ENCODE measurements around the gene COL28A1.

Gene COL28A1

GRCh38 chr7:7384228-7384627, 151.4 kb downstream of the COL28A1 start:
- intact Hi-C loops (cut with micrococcal nuclease): no loop called here
- Mint-ChIP-seq H3K27me3 (no peaks in the 10 kb centered on the region), H3K9me3 (no peaks in the 10 kb centered on the region), H3K4me3 (no peak overlapping the region), H3K36me3 (ENCODE audit: low read depth) (no peaks in the 10 kb centered on the region), H3K27ac (no peak overlapping the region), H3K4me1 (ENCODE audit: low read depth) (peaks cover 5% of the 10 kb centered on the region)

- intact Hi-C loops (cut with micrococcal nuclease): no loop called here
- Mint-ChIP-seq H3K36me3 (ENCODE audit: low read depth) (no peaks in the 10 kb centered on the region), H3K27ac (no peak overlapping the region), H3K4me3 (no peak overlapping the region), H3K9me3 (no peaks in the 10 kb centered on the region), H3K4me1 (ENCODE audit: low read depth) (no peaks in the 10 kb centered on the region), H3K27me3 (no peaks in the 10 kb centered on the region)
Observed at GRCh38 chr7:7375538-7375937, 160.1 kb downstream of the COL28A1 start.

- H3K27ac Mint-ChIP-seq: no peak overlapping the region
- no peak overlapping the region for H3K4me3 Mint-ChIP-seq
- H3K9me3 Mint-ChIP-seq: no peaks in the 10 kb centered on the region
- peaks cover 5% of the 10 kb centered on the region for H3K4me1 Mint-ChIP-seq (ENCODE audit: low read depth)
- intact Hi-C loops (cut with micrococcal nuclease): no loop called here
- no peaks in the 10 kb centered on the region for H3K27me3 Mint-ChIP-seq
- H3K36me3 Mint-ChIP-seq (ENCODE audit: low read depth): no peaks in the 10 kb centered on the region
Observed at GRCh38 chr7:7370076-7370475, 165.6 kb downstream of the COL28A1 start.

GRCh38 chr7:7369134-7369533, 166.5 kb downstream of the COL28A1 start:
- Mint-ChIP-seq H3K4me3 (no peak overlapping the region), H3K27ac (no peak overlapping the region), H3K27me3 (no peaks in the 10 kb centered on the region), H3K36me3 (ENCODE audit: low read depth) (no peaks in the 10 kb centered on the region), H3K9me3 (no peaks in the 10 kb centered on the region), H3K4me1 (ENCODE audit: low read depth) (peaks cover 5% of the 10 kb centered on the region)
- intact Hi-C loops (cut with micrococcal nuclease): no loop called here

GRCh38 chr7:7354674-7355073, 181.0 kb downstream of the COL28A1 start:
- no peaks in the 10 kb centered on the region for H3K4me1 Mint-ChIP-seq (ENCODE audit: low read depth)
- H3K4me3 Mint-ChIP-seq: no peak overlapping the region
- no peak overlapping the region for H3K27ac Mint-ChIP-seq
- intact Hi-C loops (cut with micrococcal nuclease): no loop called here
- H3K9me3 Mint-ChIP-seq: no peaks in the 10 kb centered on the region
- no peaks in the 10 kb centered on the region for H3K36me3 Mint-ChIP-seq (ENCODE audit: low read depth)
- H3K27me3 Mint-ChIP-seq: no peaks in the 10 kb centered on the region

- intact Hi-C loops (cut with micrococcal nuclease): no loop called here
- Mint-ChIP-seq H3K36me3 (ENCODE audit: low read depth) (no peaks in the 10 kb centered on the region), H3K27me3 (no peaks in the 10 kb centered on the region), H3K27ac (no peak overlapping the region), H3K9me3 (no peaks in the 10 kb centered on the region), H3K4me1 (ENCODE audit: low read depth) (no peaks in the 10 kb centered on the region), H3K4me3 (no peak overlapping the region)
Observed at GRCh38 chr7:7352845-7353244, 182.8 kb downstream of the COL28A1 start.

GRCh38 chr7:7351832-7352231, 183.8 kb downstream of the COL28A1 start:
- no peaks in the 10 kb centered on the region for H3K27me3 Mint-ChIP-seq
- H3K4me1 Mint-ChIP-seq (ENCODE audit: low read depth): no peaks in the 10 kb centered on the region
- no peaks in the 10 kb centered on the region for H3K36me3 Mint-ChIP-seq (ENCODE audit: low read depth)
- no peak overlapping the region for H3K27ac Mint-ChIP-seq
- H3K4me3 Mint-ChIP-seq: no peak overlapping the region
- intact Hi-C loops (cut with micrococcal nuclease): no loop called here
- no peaks in the 10 kb centered on the region for H3K9me3 Mint-ChIP-seq

- no peaks in the 10 kb centered on the region for H3K36me3 Mint-ChIP-seq (ENCODE audit: low read depth)
- no peaks in the 10 kb centered on the region for H3K4me1 Mint-ChIP-seq (ENCODE audit: low read depth)
- H3K27me3 Mint-ChIP-seq: no peaks in the 10 kb centered on the region
- no peak overlapping the region for H3K27ac Mint-ChIP-seq
- H3K9me3 Mint-ChIP-seq: no peaks in the 10 kb centered on the region
- intact Hi-C loops (cut with micrococcal nuclease): no loop called here
- H3K4me3 Mint-ChIP-seq: no peak overlapping the region
Observed at GRCh38 chr7:7351156-7351555, 184.5 kb downstream of the COL28A1 start.

GRCh38 chr7:7349156-7349555, 186.5 kb downstream of the COL28A1 start:
- no peaks in the 10 kb centered on the region for H3K9me3 Mint-ChIP-seq
- no peak overlapping the region for H3K4me3 Mint-ChIP-seq
- no peaks in the 10 kb centered on the region for H3K4me1 Mint-ChIP-seq (ENCODE audit: low read depth)
- intact Hi-C loops (cut with micrococcal nuclease): loop anchor here (10.0 kb wide), 1 partner anchor 76 kb away; no protein-coding TSS in a partner anchor
- H3K27ac Mint-ChIP-seq: no peak overlapping the region
- peaks cover 2% of the 10 kb centered on the region for H3K27me3 Mint-ChIP-seq
- no peaks in the 10 kb centered on the region for H3K36me3 Mint-ChIP-seq (ENCODE audit: low read depth)

GRCh38 chr7:7347045-7347444, 188.6 kb downstream of the COL28A1 start:
- no peaks in the 10 kb centered on the region for H3K9me3 Mint-ChIP-seq
- no peaks in the 10 kb centered on the region for H3K4me1 Mint-ChIP-seq (ENCODE audit: low read depth)
- H3K36me3 Mint-ChIP-seq (ENCODE audit: low read depth): no peaks in the 10 kb centered on the region
- H3K4me3 Mint-ChIP-seq: no peak overlapping the region
- H3K27ac Mint-ChIP-seq: no peak overlapping the region
- intact Hi-C loops (cut with micrococcal nuclease): loop anchor here (10.0 kb wide), 1 partner anchor 78 kb away; no protein-coding TSS in a partner anchor
- peaks cover 2% of the 10 kb centered on the region for H3K27me3 Mint-ChIP-seq

GRCh38 chr7:7344583-7344982, 191.1 kb downstream of the COL28A1 start:
- no peak overlapping the region for H3K4me3 Mint-ChIP-seq
- intact Hi-C loops (cut with micrococcal nuclease): loop anchor here (10.0 kb wide), 1 partner anchor 80 kb away; no protein-coding TSS in a partner anchor
- H3K4me1 Mint-ChIP-seq (ENCODE audit: low read depth): no peaks in the 10 kb centered on the region
- H3K9me3 Mint-ChIP-seq: no peaks in the 10 kb centered on the region
- no peaks in the 10 kb centered on the region for H3K36me3 Mint-ChIP-seq (ENCODE audit: low read depth)
- H3K27me3 Mint-ChIP-seq: peaks cover 2% of the 10 kb centered on the region
- H3K27ac Mint-ChIP-seq: no peak overlapping the region

- Mint-ChIP-seq H3K27me3 (no peaks in the 10 kb centered on the region), H3K4me1 (ENCODE audit: low read depth) (no peaks in the 10 kb centered on the region), H3K4me3 (no peak overlapping the region), H3K9me3 (peaks cover 8% of the 10 kb centered on the region), H3K27ac (no peak overlapping the region), H3K36me3 (ENCODE audit: low read depth) (no peaks in the 10 kb centered on the region)
- intact Hi-C loops (cut with micrococcal nuclease): no loop called here
Observed at GRCh38 chr7:7335909-7336308, 199.8 kb downstream of the COL28A1 start.

- H3K36me3 Mint-ChIP-seq (ENCODE audit: low read depth): no peaks in the 10 kb centered on the region
- no peaks in the 10 kb centered on the region for H3K27me3 Mint-ChIP-seq
- H3K9me3 Mint-ChIP-seq: peaks cover 8% of the 10 kb centered on the region
- H3K4me3 Mint-ChIP-seq: no peak overlapping the region
- intact Hi-C loops (cut with micrococcal nuclease): no loop called here
- H3K27ac Mint-ChIP-seq: no peak overlapping the region
- H3K4me1 Mint-ChIP-seq (ENCODE audit: low read depth): no peaks in the 10 kb centered on the region
Observed at GRCh38 chr7:7335215-7335614, 200.5 kb downstream of the COL28A1 start.

GRCh38 chr7:7333610-7334009, 202.1 kb downstream of the COL28A1 start:
- Mint-ChIP-seq H3K27me3 (no peaks in the 10 kb centered on the region), H3K9me3 (peaks cover 8% of the 10 kb centered on the region), H3K4me3 (no peak overlapping the region), H3K4me1 (ENCODE audit: low read depth) (no peaks in the 10 kb centered on the region), H3K36me3 (ENCODE audit: low read depth) (no peaks in the 10 kb centered on the region), H3K27ac (no peak overlapping the region)
- intact Hi-C loops (cut with micrococcal nuclease): no loop called here

- no peak overlapping the region for H3K4me3 Mint-ChIP-seq
- peaks cover 2% of the 10 kb centered on the region for H3K27me3 Mint-ChIP-seq
- H3K9me3 Mint-ChIP-seq: peaks cover 8% of the 10 kb centered on the region
- no peaks in the 10 kb centered on the region for H3K4me1 Mint-ChIP-seq (ENCODE audit: low read depth)
- H3K36me3 Mint-ChIP-seq (ENCODE audit: low read depth): no peaks in the 10 kb centered on the region
- intact Hi-C loops (cut with micrococcal nuclease): no loop called here
- no peak overlapping the region for H3K27ac Mint-ChIP-seq
Observed at GRCh38 chr7:7331523-7331922, 204.2 kb downstream of the COL28A1 start.
